Measurements from ENCODE around the gene HNMT. TPM values are rescaled to one million over a fixed set of nuclear protein-coding genes. Genes with fewer than 3 reads are reported as not detected.

Gene HNMT
- total RNA-seq, 1 experiment from 2014 or later = 3.1 TPM

GRCh38 chr2:137945229-137945628 lies 19.0 kb upstream of the HNMT start:
- Mint-ChIP-seq H3K27ac (no peak overlapping the region), H3K4me1 (peaks cover 7% of the 10 kb centered on the region), H3K4me3 (no peak overlapping the region), H3K36me3 (no peaks in the 10 kb centered on the region), H3K27me3 (ENCODE audit: low read depth) (peaks cover 23% of the 10 kb centered on the region), H3K9me3 (no peaks in the 10 kb centered on the region)
- CTCF ChIA-PET = interaction anchor here (0.6 to 1.4 kb wide), 3 partner anchors 9 to 834 kb away, joined by 3 to 5 read pairs (median 3); no protein-coding TSS in a partner anchor
- no peak for TF ChIP-seq ZNF671 (CRISPR knock-in tag; IDR thresholded peaks at IDR 0.05)
- TF ChIP-seq TEAD1 (CRISPR knock-in tag; IDR thresholded peaks at IDR 0.05) = no peak
- no peak for DNase-seq (ENCODE audit: low spot score)
- ATAC-seq = no peak
- POLR2A ChIA-PET = no interaction called here

- no peak for TF ChIP-seq CBFB (CRISPR knock-in tag; IDR thresholded peaks at IDR 0.05; ENCODE audit: low read depth)
- TF ChIP-seq ZNF671 (CRISPR knock-in tag; IDR thresholded peaks at IDR 0.05) = no peak
- TF ChIP-seq FOXP1 (CRISPR knock-in tag; IDR thresholded peaks at IDR 0.05; ENCODE audit: borderline replicate concordance) = no peak
- no peak for TF ChIP-seq SOX15 (CRISPR knock-in tag; IDR thresholded peaks at IDR 0.05)
- no peak for TF ChIP-seq ELF4 (CRISPR knock-in tag; IDR thresholded peaks at IDR 0.05; ENCODE audit: low read depth)
- TF ChIP-seq ZNF138 (CRISPR knock-in tag; conservative IDR thresholded peaks at IDR 0.05) = no peak
- TF ChIP-seq TP53 (CRISPR knock-in tag; IDR thresholded peaks at IDR 0.05) = no peak
- no peak for TF ChIP-seq ZNF423 (CRISPR knock-in tag; IDR thresholded peaks at IDR 0.05)
- no peak for TF ChIP-seq ZNF416 (CRISPR knock-in tag; IDR thresholded peaks at IDR 0.05)
- TF ChIP-seq RELA (CRISPR knock-in tag; IDR thresholded peaks at IDR 0.05; ENCODE audit: borderline replicate concordance) = no peak
- TF ChIP-seq NFE2L1 (CRISPR knock-in tag; IDR thresholded peaks at IDR 0.05) = no peak
- no peak for TF ChIP-seq E2F4 (CRISPR knock-in tag; IDR thresholded peaks at IDR 0.05; ENCODE audit: borderline replicate concordance, low read depth)
- no peak for TF ChIP-seq CDX4 (CRISPR knock-in tag; IDR thresholded peaks at IDR 0.05; ENCODE audit: borderline replicate concordance)
- TF ChIP-seq SP1 (CRISPR knock-in tag; conservative IDR thresholded peaks at IDR 0.05) = no peak
- no peak for TF ChIP-seq OVOL2 (CRISPR knock-in tag; IDR thresholded peaks at IDR 0.05; ENCODE audit: borderline replicate concordance)
- TF ChIP-seq E2F5 (CRISPR knock-in tag; IDR thresholded peaks at IDR 0.05) = no peak
- POLR2A ChIA-PET = no interaction called here
- H3K9me3 Mint-ChIP-seq = peaks cover 3% of the 10 kb centered on the region
- H3K36me3 Mint-ChIP-seq = no peaks in the 10 kb centered on the region
- CTCF ChIA-PET = interaction anchor here (0.5 to 1.4 kb wide), 3 partner anchors 10 to 145 kb away, joined by 3 to 5 read pairs (median 3); no protein-coding TSS in a partner anchor
- DNase-seq (ENCODE audit: low spot score) (no peak), ATAC-seq (no peak)
- peaks cover 23% of the 10 kb centered on the region for H3K27me3 Mint-ChIP-seq (ENCODE audit: low read depth)
- H3K4me3 Mint-ChIP-seq = no peak overlapping the region
- H3K4me1 Mint-ChIP-seq = peaks cover 7% of the 10 kb centered on the region
- no peak overlapping the region for H3K27ac Mint-ChIP-seq
These were observed 18.0 kb upstream of the HNMT start for GRCh38 chr2:137946227-137946626.

GRCh38 chr2:137947032-137947727 lies 17.1 kb upstream of the HNMT start:
- DNase-seq (ENCODE audit: low spot score) (no peak), ATAC-seq (no peak)
- Mint-ChIP-seq H3K4me3 (no peak overlapping the region), H3K9me3 (peaks cover 6% of the 10 kb centered on the region), H3K36me3 (no peaks in the 10 kb centered on the region), H3K27ac (no peak overlapping the region), H3K4me1 (peaks cover 7% of the 10 kb centered on the region), H3K27me3 (ENCODE audit: low read depth) (peaks cover 23% of the 10 kb centered on the region)
- ChIA-PET CTCF (no interaction called here), POLR2A (no interaction called here)
- TF ChIP-seq SMAD3 (CRISPR knock-in tag; IDR thresholded peaks at IDR 0.05; ENCODE audit: borderline replicate concordance) = no peak
- TF ChIP-seq GRHL2 (CRISPR knock-in tag; IDR thresholded peaks at IDR 0.05; ENCODE audit: insufficient replicate concordance, severe bottlenecking) = no peak
- TF ChIP-seq FOXK1 (CRISPR knock-in tag; IDR thresholded peaks at IDR 0.05) = no peak
- no peak for TF ChIP-seq GABPB1 (CRISPR knock-in tag; IDR thresholded peaks at IDR 0.05)
- TF ChIP-seq ZNF512 (CRISPR knock-in tag; IDR thresholded peaks at IDR 0.05; ENCODE audit: borderline replicate concordance) = no peak
- TF ChIP-seq MXD4 (CRISPR knock-in tag; IDR thresholded peaks at IDR 0.05; ENCODE audit: borderline replicate concordance) = no peak
- TF ChIP-seq TEAD1 (CRISPR knock-in tag; IDR thresholded peaks at IDR 0.05) = no peak
- no peak for TF ChIP-seq USF1 (CRISPR knock-in tag; IDR thresholded peaks at IDR 0.05)
- TF ChIP-seq MYBL2 (CRISPR knock-in tag; IDR thresholded peaks at IDR 0.05) = no peak
- no peak for TF ChIP-seq KAT7 (CRISPR knock-in tag; IDR thresholded peaks at IDR 0.05; ENCODE audit: borderline replicate concordance)
- TF ChIP-seq CTCF (IDR thresholded peaks at IDR 0.05) = no peak

All from WTC11 (cell line).